Measurements from ENCODE around the gene CRIM1.

- TF ChIP-seq CTCF (conservative IDR thresholded peaks at IDR 0.05 in 1 of 2, IDR thresholded peaks at IDR 0.05 in 1 of 2; ENCODE audit: low read depth in 1 of 2, low read length in 2 of 2) (no peak), EZH2 (IDR thresholded peaks at IDR 0.05; ENCODE audit: low read length, missing control alignments) (no peak)
Observed at GRCh38 chr2:36384454-36384853, 28.9 kb downstream of the CRIM1 start.

Data from fibroblast of lung (primary cell).